Cardiac muscle cell (in vitro differentiated cells and primary cell): ENCODE measurements around the gene MRTFA. TPM values are rescaled to one million over a fixed set of nuclear protein-coding genes. Genes with fewer than 3 reads are reported as not detected.

Experiments
- DNase-seq, 2 donors: peaks; one replicate each; pipeline versions ENCODE4 v3.0.0 to v3.0.0-alpha.2; 2010 to 2017; ENCODE audit warnings: low read depth in 1 of 2, low spot score in 1 of 2
- H3K27ac ChIP-seq: fragments of 200-600 bp; sonication (generic); 2 replicates; pipeline ENCODE4 v1.5.1; 2016
- H3K27me3 ChIP-seq: fragments of 200-600 bp; sonication (generic); 2 replicates; pipeline ENCODE4 v1.6.0; 2016; ENCODE audit warnings: control low read depth
- H3K36me3 ChIP-seq: fragments of 200-600 bp; sonication (generic); 2 replicates; pipeline ENCODE4 v1.5.1; 2016; ENCODE audit warnings: control low read depth
- H3K4me1 ChIP-seq: fragments of 200-600 bp; sonication (generic); 2 replicates; pipeline ENCODE4 v1.8.1; 2017; ENCODE audit warnings: low read depth, mild to moderate bottlenecking, mixed run types
- H3K4me3 ChIP-seq: fragments of 200-600 bp; sonication (generic); 2 replicates; pipeline ENCODE4 v1.5.1; 2016; ENCODE audit warnings: mild to moderate bottlenecking
- H3K9me3 ChIP-seq: fragments of 200-600 bp; sonication (generic); 2 replicates; pipeline ENCODE4 v1.5.1; 2017; ENCODE audit warnings: low read depth, mild to moderate bottlenecking, control low read depth
- CTCF ChIP-seq: IDR thresholded peaks from 2 replicates; pipeline ENCODE4 v1.5.1; 2012; ENCODE audit warnings: low read depth, mild to moderate bottlenecking, low read length
- polyA plus RNA-seq: library from polyadenylated mRNA; unstranded; fragments of >200 nt; fragmentation: Nextera tagmentation; extraction: Ambion mirVana; gene quantifications from 2 replicates; pipeline ENCODE4 v1.2.1, GENCODE V29; 2016
- total RNA-seq: library from RNA; depleted of rRNA; stranded (reverse); fragments of >200 nt; gene quantifications from 2 replicates; pipeline ENCODE4 v1.2.3, GENCODE V29; 2016

MRTFA gene
- total and polyA plus RNA-seq, 2 experiments from 2014 or later: 32.6 to 116 TPM

- no peaks in the 10 kb centered on the region for H3K36me3 ChIP-seq
- no peak overlapping the region for H3K27ac ChIP-seq
- H3K9me3 ChIP-seq: no peaks in the 10 kb centered on the region
- H3K4me1 ChIP-seq: peaks cover 7% of the 10 kb centered on the region
- no peak for TF ChIP-seq CTCF
- H3K4me3 ChIP-seq: no peak overlapping the region
- no peaks in the 10 kb centered on the region for H3K27me3 ChIP-seq
- DNase-seq: no peak
Observed at GRCh38 chr22:40476341-40476740, 160.2 kb downstream of the MRTFA start.

GRCh38 chr22:40473703-40474102 lies 162.8 kb downstream of the MRTFA start:
- DNase-seq: no peak
- Histone ChIP-seq H3K4me3 (no peak overlapping the region), H3K36me3 (no peaks in the 10 kb centered on the region), H3K27ac (no peak overlapping the region), H3K9me3 (no peaks in the 10 kb centered on the region), H3K27me3 (no peaks in the 10 kb centered on the region), H3K4me1 (peaks cover 7% of the 10 kb centered on the region)
- TF ChIP-seq CTCF: no peak

- H3K27me3 ChIP-seq: no peaks in the 10 kb centered on the region
- no peak overlapping the region for H3K27ac ChIP-seq
- H3K4me1 ChIP-seq: peaks cover 2% of the 10 kb centered on the region
- H3K9me3 ChIP-seq: no peaks in the 10 kb centered on the region
- no peak for TF ChIP-seq CTCF
- no peak overlapping the region for H3K4me3 ChIP-seq
- DNase-seq: no peak
- H3K36me3 ChIP-seq: no peaks in the 10 kb centered on the region
Observed at GRCh38 chr22:40472579-40472978, 163.9 kb downstream of the MRTFA start.

GRCh38 chr22:40472051-40472450 lies 164.5 kb downstream of the MRTFA start:
- no peaks in the 10 kb centered on the region for H3K4me1 ChIP-seq
- H3K27ac ChIP-seq: no peak overlapping the region

GRCh38 chr22:40469181-40469580 lies 167.3 kb downstream of the MRTFA start:
- no peak overlapping the region for H3K27ac ChIP-seq
- no peaks in the 10 kb centered on the region for H3K9me3 ChIP-seq
- H3K4me3 ChIP-seq: no peak overlapping the region
- H3K36me3 ChIP-seq: no peaks in the 10 kb centered on the region
- H3K4me1 ChIP-seq: no peaks in the 10 kb centered on the region
- no peak for TF ChIP-seq CTCF
- H3K27me3 ChIP-seq: no peaks in the 10 kb centered on the region
- DNase-seq: no peak

More at GRCh38 chr22:40472051-40472450, 164.5 kb downstream of the MRTFA start:
- DNase-seq: no peak
- Histone ChIP-seq H3K36me3 (no peaks in the 10 kb centered on the region), H3K9me3 (no peaks in the 10 kb centered on the region), H3K27me3 (no peaks in the 10 kb centered on the region), H3K4me3 (no peak overlapping the region)
- no peak for TF ChIP-seq CTCF

- H3K9me3 ChIP-seq: no peaks in the 10 kb centered on the region
- H3K4me3 ChIP-seq: no peak overlapping the region
- TF ChIP-seq CTCF: no peak
- no peak overlapping the region for H3K27ac ChIP-seq
- H3K36me3 ChIP-seq: no peaks in the 10 kb centered on the region
- H3K27me3 ChIP-seq: no peaks in the 10 kb centered on the region
- no peaks in the 10 kb centered on the region for H3K4me1 ChIP-seq
- no peak for DNase-seq
Observed at GRCh38 chr22:40468616-40469015, 167.9 kb downstream of the MRTFA start.
